C4-2B (cell line): ENCODE measurements around the gene RET.
A peak's percentile ranks its signal among the peaks of the same experiment; 100 is the strongest.
"Not testable (repeated sequence)": the region's sequence is repeated elsewhere in the genome, so short reads cannot be mapped to it uniquely, and the experiment has no call there.

Experiments used
- H3K27ac ChIP-seq: fragments of 450-650 bp; 2 replicates; pipeline ENCODE4 v1.5.1; 2017
- CTCF ChIP-seq: fragments of 450-650 bp; conservative IDR thresholded peaks from 2 replicates; pipeline ENCODE4 v1.5.1; 2017; ENCODE audit warnings: mild to moderate bottlenecking
- ZFX ChIP-seq: fragments of 450-650 bp; IDR thresholded peaks from 2 replicates; pipeline ENCODE4 v1.6.1; 2017

RET gene

GRCh38 chr10:43091846-43092245, 15.0 kb downstream of the RET start:
- H3K27ac ChIP-seq = no peak overlapping the region
- TF ChIP-seq CTCF (no peak), ZFX (no peak)

GRCh38 chr10:43093423-43094076, 16.7 kb downstream of the RET start:
- peak overlapping the region; percentile 33; the same call in 1 of the 2 replicates for H3K27ac ChIP-seq
- TF ChIP-seq CTCF (no peak), ZFX (no peak)

GRCh38 chr10:43094085-43094484, 17.2 kb downstream of the RET start:
- TF ChIP-seq CTCF = no peak
- no peak for TF ChIP-seq ZFX
- H3K27ac ChIP-seq = peak overlapping the region; percentile 33; the same call in 1 of the 2 replicates

GRCh38 chr10:43099339-43099738, 22.5 kb downstream of the RET start:
- H3K27ac ChIP-seq = not testable (repeated sequence)

- TF ChIP-seq ZFX = no peak
- TF ChIP-seq CTCF = no peak
- no peak overlapping the region for H3K27ac ChIP-seq
Measured at GRCh38 chr10:43099928-43100327, 23.1 kb downstream of the RET start.

GRCh38 chr10:43100366-43100765, 23.5 kb downstream of the RET start:
- TF ChIP-seq CTCF (no peak), ZFX (no peak)
- no peak overlapping the region for H3K27ac ChIP-seq

- TF ChIP-seq ZFX (no peak), CTCF (no peak)
- H3K27ac ChIP-seq = no peak overlapping the region
Measured at GRCh38 chr10:43102063-43102828, 25.4 kb downstream of the RET start.
